AG09309 (cell line): ENCODE results near the gene YKT6.
A peak's percentile ranks its signal among the peaks of the same experiment; 100 is the strongest.

Experiments
- DNase-seq: peaks from one replicate; pipeline ENCODE4 v3.0.0-alpha.2; 2010; ENCODE audit warnings: low read depth
- H3K4me3 ChIP-seq: 2 replicates; pipeline ENCODE4 v1.5.1; 2011; ENCODE audit warnings: mild to moderate bottlenecking, low read depth, low read length, moderate library complexity; ENCODE audit not compliant: control insufficient read depth
- TF ChIP-seq, protein P1 (sequence below): IDR thresholded peaks from 2 replicates; pipeline ENCODE4 v1.5.1; 2011; ENCODE audit warnings: mild to moderate bottlenecking, low read depth, low read length, inconsistent platforms; ENCODE audit not compliant: insufficient read depth, control insufficient read depth; ENCODE audit errors: missing control alignments

The YKT6 gene

DNA sequence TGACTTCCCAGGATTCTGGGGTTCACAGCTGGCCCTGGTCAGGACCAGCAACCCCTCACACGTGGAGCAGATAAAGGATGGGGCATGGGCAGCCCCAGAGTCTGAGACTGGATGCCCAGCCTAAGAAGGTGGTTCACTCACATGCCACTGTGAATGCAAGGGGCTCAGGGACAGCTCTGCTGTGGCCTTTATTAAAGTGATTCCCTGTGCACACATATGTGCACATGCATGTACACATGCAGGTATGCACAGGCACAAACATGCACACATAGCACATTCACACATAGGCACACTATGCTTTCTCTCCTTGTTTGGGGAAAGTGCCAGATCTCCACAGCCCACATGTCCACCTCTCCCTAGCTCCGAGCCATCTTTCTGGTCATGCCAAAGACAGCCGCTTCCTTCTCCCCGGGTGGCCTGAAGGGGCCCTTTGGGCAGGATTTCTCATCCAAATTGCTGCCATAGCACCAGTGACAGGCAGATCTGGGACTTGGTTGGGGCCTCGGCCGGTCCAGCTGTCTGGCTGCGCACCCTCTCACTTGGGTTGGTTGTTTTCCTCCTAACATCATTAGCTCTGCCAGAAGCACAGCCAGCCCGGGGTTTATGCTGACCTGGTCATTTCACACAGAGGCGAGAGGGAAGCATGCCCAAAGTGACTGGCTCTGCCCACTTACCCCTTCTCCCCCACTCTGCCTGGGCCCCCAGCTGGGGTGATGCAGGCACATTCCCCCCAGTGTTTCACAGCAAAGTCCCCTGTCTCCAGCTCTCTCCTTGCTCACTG, 13.0 kb upstream of the YKT6 start:
- no peak for DNase-seq
- TF ChIP-seq, protein P1, sequence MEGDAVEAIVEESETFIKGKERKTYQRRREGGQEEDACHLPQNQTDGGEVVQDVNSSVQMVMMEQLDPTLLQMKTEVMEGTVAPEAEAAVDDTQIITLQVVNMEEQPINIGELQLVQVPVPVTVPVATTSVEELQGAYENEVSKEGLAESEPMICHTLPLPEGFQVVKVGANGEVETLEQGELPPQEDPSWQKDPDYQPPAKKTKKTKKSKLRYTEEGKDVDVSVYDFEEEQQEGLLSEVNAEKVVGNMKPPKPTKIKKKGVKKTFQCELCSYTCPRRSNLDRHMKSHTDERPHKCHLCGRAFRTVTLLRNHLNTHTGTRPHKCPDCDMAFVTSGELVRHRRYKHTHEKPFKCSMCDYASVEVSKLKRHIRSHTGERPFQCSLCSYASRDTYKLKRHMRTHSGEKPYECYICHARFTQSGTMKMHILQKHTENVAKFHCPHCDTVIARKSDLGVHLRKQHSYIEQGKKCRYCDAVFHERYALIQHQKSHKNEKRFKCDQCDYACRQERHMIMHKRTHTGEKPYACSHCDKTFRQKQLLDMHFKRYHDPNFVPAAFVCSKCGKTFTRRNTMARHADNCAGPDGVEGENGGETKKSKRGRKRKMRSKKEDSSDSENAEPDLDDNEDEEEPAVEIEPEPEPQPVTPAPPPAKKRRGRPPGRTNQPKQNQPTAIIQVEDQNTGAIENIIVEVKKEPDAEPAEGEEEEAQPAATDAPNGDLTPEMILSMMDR: no peak
- H3K4me3 ChIP-seq: no peak overlapping the region

DNA sequence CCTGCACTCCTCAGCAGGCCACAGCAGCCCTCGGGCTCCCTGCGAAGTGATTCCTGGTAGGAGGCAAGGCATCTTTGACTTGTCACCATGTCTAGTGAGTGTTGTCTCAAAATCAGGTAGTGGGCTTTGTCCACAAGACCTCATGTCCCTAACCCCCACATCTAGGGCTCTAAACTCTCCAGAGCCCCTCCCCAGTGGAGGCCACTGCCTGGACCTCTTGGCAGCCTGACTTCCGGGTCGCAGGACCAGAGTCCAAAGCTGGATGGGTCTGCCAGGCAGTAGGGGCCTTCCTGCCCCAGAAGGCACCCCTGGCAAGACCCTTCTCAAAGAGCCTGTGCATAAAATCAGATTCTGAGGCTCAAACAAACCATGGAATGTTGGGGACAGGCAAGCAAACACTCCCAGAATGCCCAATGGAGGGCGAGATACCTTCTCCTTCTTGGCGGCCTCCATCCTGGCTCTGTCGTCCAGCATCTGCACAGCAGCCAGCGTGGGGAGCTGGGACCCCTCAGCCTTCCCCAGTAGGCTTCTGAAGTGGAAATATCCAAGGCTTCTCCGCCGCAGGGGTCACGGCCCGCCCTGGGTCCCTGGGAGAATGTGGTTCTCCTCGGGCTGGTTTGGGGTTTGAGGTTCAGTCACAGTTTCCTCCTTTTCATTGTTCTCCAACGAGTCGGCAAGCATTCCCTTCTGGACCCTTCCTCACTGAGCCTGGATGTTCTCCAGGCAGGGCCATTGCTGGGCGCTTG, 12.1 kb upstream of the YKT6 start:
- TF ChIP-seq, protein P1: no peak
- DNase-seq: no peak
- no peak overlapping the region for H3K4me3 ChIP-seq

DNA sequence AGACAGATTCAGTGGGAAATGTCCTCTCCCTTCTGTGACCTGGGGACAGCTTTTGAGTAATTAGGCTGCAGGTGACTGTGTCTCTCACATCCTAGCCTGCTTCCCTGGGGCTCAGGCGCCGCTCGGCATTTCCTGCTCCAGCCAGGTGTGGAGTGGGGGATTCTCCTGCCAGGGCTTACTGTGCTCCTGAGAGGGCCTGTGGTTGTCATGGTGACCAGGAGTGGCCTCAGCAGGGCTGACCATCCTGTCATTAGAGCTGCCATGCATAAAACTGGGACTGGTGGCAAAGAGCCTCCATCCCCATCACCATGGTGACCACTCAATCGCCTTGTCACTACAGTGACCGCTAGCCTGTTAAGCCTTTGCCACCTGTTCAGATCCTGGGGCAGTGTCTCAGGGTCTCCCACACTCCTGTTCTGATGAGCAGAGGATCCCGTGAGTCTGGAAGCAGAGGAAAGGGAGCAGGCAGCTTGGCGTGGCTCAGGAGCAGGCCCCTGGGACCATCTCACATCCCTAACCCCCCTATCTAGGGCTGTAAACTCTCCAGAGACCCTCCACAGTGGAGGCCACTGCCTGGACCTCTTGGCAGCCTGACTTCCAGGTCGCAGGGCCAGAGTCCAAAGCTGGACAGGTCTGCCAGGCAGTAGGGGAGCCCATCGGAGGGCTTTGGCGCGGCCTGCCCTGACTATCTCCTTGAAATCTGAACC, 11.3 kb upstream of the YKT6 start, which contains the start of gene GCK:
TSS of gene GCK (minus strand) at position 154 of the 707 bp plus-strand sequence. CDS start 486 bp downstream, outside the sequence.
- no peak within 1 kb of the TSS for H3K4me3 ChIP-seq
- no peak for DNase-seq
- TF ChIP-seq, protein P1: no peak

DNA sequence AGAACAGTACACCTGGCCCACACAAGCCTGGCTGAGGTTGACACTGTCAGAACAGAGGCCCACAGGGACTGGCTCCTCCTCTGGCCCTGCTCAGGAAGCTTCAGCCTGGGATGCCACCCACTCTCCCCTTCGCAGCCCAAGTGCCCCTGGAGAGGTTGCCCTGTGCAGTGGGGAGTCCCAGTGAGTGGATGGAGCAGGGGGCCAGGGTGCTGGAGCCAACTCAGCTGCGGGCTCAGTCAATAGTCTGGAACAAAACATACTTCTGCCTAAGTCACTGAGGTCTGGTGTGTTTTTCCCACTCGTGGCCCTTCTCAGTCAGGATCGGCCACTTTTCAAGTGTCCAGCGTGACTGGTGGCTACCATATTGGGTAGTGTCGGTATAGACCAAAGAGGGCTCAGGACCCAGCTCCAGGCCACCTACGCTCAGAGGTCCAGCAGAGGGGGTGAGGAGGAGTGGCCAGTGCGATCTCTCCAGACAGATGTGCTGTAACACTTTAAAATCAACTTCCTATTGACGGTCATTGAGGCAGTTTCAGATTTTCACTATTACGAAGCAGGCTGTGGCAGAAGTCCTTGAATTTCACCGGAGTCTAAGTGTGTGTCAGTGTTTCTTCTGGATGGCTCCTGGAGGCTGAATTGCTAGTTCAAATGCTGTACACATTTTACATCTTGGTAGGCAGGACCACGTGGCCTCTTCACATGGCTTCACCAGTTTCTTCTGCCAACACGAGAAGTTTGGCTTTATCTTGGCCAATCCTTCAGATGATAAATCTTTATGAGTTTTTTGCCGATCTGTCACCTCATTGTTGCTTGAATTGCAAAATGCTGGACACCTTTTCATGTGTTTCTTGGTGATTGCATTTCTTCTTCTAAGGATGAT, 10.5 kb upstream of the YKT6 start:
- no peak overlapping the region for H3K4me3 ChIP-seq
- TF ChIP-seq, protein P1: no peak
- no peak for DNase-seq

DNA sequence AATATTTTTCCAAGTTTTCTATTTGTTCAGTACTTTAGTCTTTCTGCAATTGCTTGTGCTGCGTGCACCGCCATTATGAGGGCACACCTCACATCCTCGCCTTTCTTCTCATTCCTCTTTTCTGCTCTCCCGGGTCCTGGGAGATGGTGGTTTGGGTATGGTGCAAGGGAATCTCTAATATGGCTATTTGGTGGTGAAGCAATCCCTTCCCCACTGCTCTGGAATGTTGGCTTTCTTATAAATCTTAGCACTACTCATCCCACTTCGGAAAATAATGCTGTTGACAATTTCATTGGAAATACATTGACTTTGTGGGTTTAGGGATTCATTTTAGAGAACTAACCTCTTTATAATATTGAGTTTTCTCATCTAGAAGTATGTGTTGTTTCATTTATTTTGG, 9.6 kb upstream of the YKT6 start:
- TF ChIP-seq, protein P1: no peak
- H3K4me3 ChIP-seq: no peak overlapping the region
- peak; percentile 35 for DNase-seq
